H9 (cell line): ENCODE measurements around the gene PTPRN2. TPM values are rescaled to one million over a fixed set of nuclear protein-coding genes. Genes with fewer than 3 reads are reported as not detected.

ENCODE experiments used
- DNase-seq: peaks from one replicate; pipeline ENCODE4 v3.0.0-alpha.2; 2017
- H2AFZ ChIP-seq: one replicate; pipeline ENCODE4 v1.6.1; 2013; ENCODE audit warnings: mild to moderate bottlenecking, low read length, control low read depth, moderate library complexity
- H2AK5ac ChIP-seq: 2 replicates; pipeline ENCODE4 v1.6.1; 2013; ENCODE audit warnings: low read length, control low read depth, mixed read lengths; ENCODE audit not compliant: insufficient read length
- H2BK120ac ChIP-seq: one replicate; pipeline ENCODE4 v1.6.1; 2013; ENCODE audit warnings: low read depth, mild to moderate bottlenecking, low read length, control low read depth, inconsistent platforms; ENCODE audit not compliant: poor library complexity, severe bottlenecking
- H2BK12ac ChIP-seq: 2 replicates; pipeline ENCODE4 v1.6.1; 2013; ENCODE audit warnings: low read length, control low read depth, mixed read lengths, low read depth; ENCODE audit not compliant: insufficient read length
- H2BK15ac ChIP-seq: 2 replicates; pipeline ENCODE4 v1.6.1; 2013; ENCODE audit warnings: low read depth, low read length, control low read depth
- H2BK20ac ChIP-seq: one replicate; pipeline ENCODE4 v1.6.1; 2013; ENCODE audit warnings: low read depth, mild to moderate bottlenecking, low read length, control low read depth, inconsistent platforms; ENCODE audit not compliant: poor library complexity, severe bottlenecking
- H2BK5ac ChIP-seq: 2 replicates; pipeline ENCODE4 v1.6.1; 2013; ENCODE audit warnings: low read length, control low read depth, mixed read lengths; ENCODE audit not compliant: insufficient read length
- H3K14ac ChIP-seq: 2 replicates; pipeline ENCODE4 v1.6.1; 2013; ENCODE audit warnings: low read length, control low read depth; ENCODE audit not compliant: insufficient read depth
- H3K18ac ChIP-seq: 2 replicates; pipeline ENCODE4 v1.6.1; 2013; ENCODE audit warnings: low read depth, mild to moderate bottlenecking, mixed read lengths, low read length, control low read depth; ENCODE audit not compliant: insufficient read length
- H3K23ac ChIP-seq: 2 replicates; pipeline ENCODE4 v1.6.1; 2013; ENCODE audit warnings: low read length, control low read depth, mixed read lengths, low read depth; ENCODE audit not compliant: insufficient read length
- H3K23me2 ChIP-seq: 2 replicates; pipeline ENCODE4 v1.6.1; 2013; ENCODE audit warnings: low read depth, mild to moderate bottlenecking, mixed read lengths, low read length, control low read depth; ENCODE audit not compliant: insufficient read length, poor library complexity, severe bottlenecking
- H3K27ac ChIP-seq: 2 replicates; pipeline ENCODE4 v1.5.1; 2013; ENCODE audit warnings: low read length, control low read depth, mixed read lengths, low read depth; ENCODE audit not compliant: insufficient read length
- H3K27me3 ChIP-seq: 2 replicates; pipeline ENCODE4 v1.6.1; 2013; ENCODE audit warnings: low read length, control low read depth, inconsistent platforms; ENCODE audit not compliant: insufficient read depth
- H3K4ac ChIP-seq: 2 replicates; pipeline ENCODE4 v1.6.1; 2013; ENCODE audit warnings: low read depth, mild to moderate bottlenecking, control low read depth, inconsistent platforms, low read length, moderate library complexity
- H3K4me1 ChIP-seq: 2 replicates; pipeline ENCODE4 v1.6.1; 2013; ENCODE audit warnings: low read length, control low read depth, inconsistent platforms; ENCODE audit not compliant: insufficient read depth
- H3K4me2 ChIP-seq: 2 replicates; pipeline ENCODE4 v1.6.1; 2013; ENCODE audit warnings: low read length, control low read depth, mixed read lengths; ENCODE audit not compliant: insufficient read length, insufficient read depth
- H3K56ac ChIP-seq: 2 replicates; pipeline ENCODE4 v1.6.1; 2013; ENCODE audit warnings: low read depth, mild to moderate bottlenecking, mixed read lengths, low read length, control low read depth; ENCODE audit not compliant: insufficient read length
- H3K79me1 ChIP-seq: 2 replicates; pipeline ENCODE4 v1.6.1; 2013; ENCODE audit warnings: low read depth, mild to moderate bottlenecking, moderate library complexity, low read length, control low read depth, inconsistent platforms; ENCODE audit not compliant: insufficient read depth, poor library complexity, severe bottlenecking
- H3K79me2 ChIP-seq: 2 replicates; pipeline ENCODE4 v1.6.1; 2013; ENCODE audit warnings: low read length, control low read depth, inconsistent platforms; ENCODE audit not compliant: insufficient read depth
- H3K9ac ChIP-seq: 2 replicates; pipeline ENCODE4 v1.6.1; 2013; ENCODE audit warnings: low read length, control low read depth, mixed read lengths; ENCODE audit not compliant: insufficient read length; ENCODE audit errors: extremely low read depth
- H3K9me3 ChIP-seq: one replicate; pipeline ENCODE4 v1.6.1; 2013; ENCODE audit warnings: low read depth, low read length, inconsistent platforms; ENCODE audit not compliant: control insufficient read depth
- H3T11ph ChIP-seq: one replicate; pipeline ENCODE4 v1.6.1; 2013; ENCODE audit warnings: mild to moderate bottlenecking, low read length, control low read depth, inconsistent platforms
- H4K20me1 ChIP-seq: one replicate; pipeline ENCODE4 v1.6.1; 2013; ENCODE audit not compliant: control insufficient read depth, insufficient read length, insufficient read depth
- H4K5ac ChIP-seq: 2 replicates; pipeline ENCODE4 v1.6.1; 2013; ENCODE audit warnings: low read depth, mild to moderate bottlenecking, mixed read lengths, low read length, control low read depth; ENCODE audit not compliant: insufficient read length
- H4K8ac ChIP-seq: replicated peaks from 2 replicates; pipeline ENCODE4 v1.6.1; 2013; ENCODE audit warnings: low read length, control low read depth, mixed read lengths, low read depth; ENCODE audit not compliant: insufficient read length
- H4K91ac ChIP-seq: 2 replicates; pipeline ENCODE4 v1.6.1; 2013; ENCODE audit warnings: low read depth, mild to moderate bottlenecking, moderate library complexity, mixed read lengths, low read length, control low read depth; ENCODE audit not compliant: insufficient read length
- H3K27ac Mint-ChIP-seq, 3 experiments: 2 replicates in 2 of 3; 3 replicates in 1 of 3; pipeline ENCODE4 v1.8.0; 2020 to 2021; ENCODE audit warnings: mixed read lengths in 3 of 3, mild to moderate bottlenecking in 1 of 3, moderate library complexity in 1 of 3
- H3K27me3 Mint-ChIP-seq: 2 replicates; pipeline ENCODE4 v1.8.0; 2021; ENCODE audit warnings: low read depth, mild to moderate bottlenecking, moderate library complexity, mixed read lengths
- H3K36me3 Mint-ChIP-seq, 3 experiments: 2 replicates in 2 of 3; 3 replicates in 1 of 3; pipeline ENCODE4 v1.8.0; 2020 to 2021; ENCODE audit warnings: low read depth in 3 of 3, mixed read lengths in 3 of 3; ENCODE audit not compliant: insufficient read depth in 1 of 3
- H3K4me1 Mint-ChIP-seq, 2 experiments: 2 replicates each; pipeline ENCODE4 v1.8.0; 2020; ENCODE audit warnings: mixed read lengths in 2 of 2
- H3K4me3 Mint-ChIP-seq, 2 experiments: 2 replicates in 1 of 2; 3 replicates in 1 of 2; pipeline ENCODE4 v1.8.0; 2020 to 2021; ENCODE audit warnings: mild to moderate bottlenecking in 2 of 2, mixed read lengths in 2 of 2, moderate library complexity in 1 of 2
- H3K9me3 Mint-ChIP-seq, 2 experiments: 2 replicates in 1 of 2; 3 replicates in 1 of 2; pipeline ENCODE4 v1.8.0; 2020; ENCODE audit warnings: mild to moderate bottlenecking in 2 of 2, mixed read lengths in 2 of 2, moderate library complexity in 1 of 2
- CTCF ChIP-seq: fragments of 200-600 bp; sonication (generic); conservative IDR thresholded peaks from 3 replicates; pipeline ENCODE4 v1.8.0; 2021; ENCODE audit warnings: antibody characterized with exemption, mild to moderate bottlenecking
- WGBS: extraction: QIAGEN DNeasy Blood & Tissue Kit; methylation state at CpG from one replicate; pipeline ENCODE4 v1.1.7; 2013; ENCODE audit warnings: missing lambda C conversion rate, low lambda C conversion rate, mixed read lengths; ENCODE audit not compliant: insufficient read length; ENCODE audit errors: extremely low coverage; 5-methylcytosine and 5-hydroxymethylcytosine counted together
- total RNA-seq: library from RNA; stranded (reverse); gene quantifications from 2 replicates; pipeline ENCODE4 v1.2.1, GENCODE V29; 2021

Gene PTPRN2
- total RNA-seq, 1 experiment from 2014 or later: 5.2 TPM

DNA sequence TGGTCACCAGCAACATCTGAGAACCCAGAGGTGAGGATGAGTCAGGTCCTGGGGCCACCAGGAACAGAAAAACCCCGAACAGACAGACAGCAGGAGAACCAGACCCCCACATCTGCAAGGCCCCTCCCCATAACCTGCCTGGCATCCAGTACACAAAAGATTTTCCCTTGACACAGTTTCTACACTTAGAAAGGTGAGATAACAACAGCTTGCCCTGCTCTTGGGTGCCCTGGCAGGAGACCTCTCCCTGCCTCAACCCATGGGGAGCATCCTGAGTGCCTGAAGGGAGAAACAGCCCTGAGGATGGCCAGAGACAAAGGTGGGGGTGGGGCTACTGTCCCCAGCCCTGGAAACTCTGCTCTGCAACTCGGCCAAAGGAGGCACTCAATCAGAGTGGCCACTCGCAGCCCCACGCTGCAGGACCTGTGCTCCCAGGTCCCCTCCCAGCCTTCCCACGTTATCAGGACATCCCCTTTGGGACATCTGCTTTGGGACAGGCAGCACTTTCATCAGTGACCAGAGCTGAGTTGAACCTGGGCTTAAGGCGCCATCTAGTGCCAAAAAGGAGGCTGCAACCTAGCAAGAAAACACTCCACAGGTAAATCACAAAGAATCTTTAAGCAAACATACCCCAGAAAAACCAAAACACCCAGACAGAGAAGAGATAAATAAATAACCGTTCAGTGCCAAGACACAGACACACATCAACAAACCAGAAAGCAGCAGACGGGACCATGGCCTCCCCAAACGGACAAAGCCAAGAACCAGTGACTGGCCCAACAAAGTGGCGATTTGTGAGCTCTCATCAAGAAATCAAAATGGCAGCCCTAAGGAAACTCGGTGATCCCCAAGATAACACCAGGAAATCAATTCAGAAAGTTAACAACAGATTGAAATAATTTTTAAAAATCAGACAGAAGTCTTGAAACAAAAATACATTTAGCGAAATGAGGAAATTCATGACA, 233.7 kb downstream of the PTPRN2 start:
- no peak overlapping the region for H2BK15ac ChIP-seq
- no peak overlapping the region for H2BK120ac ChIP-seq
- no peaks in the 10 kb centered on the region for H3K79me2 ChIP-seq
- H3K18ac ChIP-seq: no peak overlapping the region
- H3K79me1 ChIP-seq: no peaks in the 10 kb centered on the region
- no peak overlapping the region for H3K23ac ChIP-seq
- no CpG with 5 or more reads among the region's 12 CpGs for WGBS
- Mint-ChIP-seq H3K27ac (no peak overlapping the region), H3K9me3 (peaks cover 16% of the 10 kb centered on the region in 2 experiments), H3K4me3 (no peak overlapping the region), H3K27me3 (peaks cover 52% of the 10 kb centered on the region), H3K36me3 (peaks cover 5 to 16% (median 5%) of the 10 kb centered on the region in 3 experiments; a peak in 5 of 7 replicates), H3K4me1 (peaks cover 25 to 41% of the 10 kb centered on the region in 2 experiments)
- H2AFZ ChIP-seq: no peak overlapping the region
- no peak overlapping the region for H3K14ac ChIP-seq
- peak; percentile 89 for TF ChIP-seq CTCF
- no peak overlapping the region for H3K4ac ChIP-seq
- no peaks in the 10 kb centered on the region for H3K4me1 ChIP-seq
- H3K56ac ChIP-seq: no peak overlapping the region
- DNase-seq: peak; percentile 78
- H4K8ac ChIP-seq: no peak overlapping the region
- H3K23me2 ChIP-seq: peaks cover 10% of the 10 kb centered on the region
- H4K91ac ChIP-seq: no peak overlapping the region
- no peak overlapping the region for H2BK5ac ChIP-seq
- no peak overlapping the region for H3K9ac ChIP-seq
- H3T11ph ChIP-seq: no peak overlapping the region
- no peak overlapping the region for H4K5ac ChIP-seq
- no peak overlapping the region for H3K27ac ChIP-seq
- no peak overlapping the region for H2AK5ac ChIP-seq
- H2BK12ac ChIP-seq: no peak overlapping the region
- peaks cover 3% of the 10 kb centered on the region; the same call in 1 of the 2 replicates for H3K27me3 ChIP-seq
- no peaks in the 10 kb centered on the region for H3K9me3 ChIP-seq
- no peaks in the 10 kb centered on the region for H4K20me1 ChIP-seq
- H2BK20ac ChIP-seq: no peak overlapping the region
- H3K4me2 ChIP-seq: no peak overlapping the region
